Smooth muscle cell of the brain vasculature (primary cell): Measurements from ENCODE around the gene NUDT3.
A peak's percentile ranks its signal among the peaks of the same experiment; 100 is the strongest.
"Not testable (repeated sequence)": the region's sequence is repeated elsewhere in the genome, so short reads cannot be mapped to it uniquely, and the experiment has no call there.

Experiments used
- DNase-seq: peaks from one replicate; pipeline ENCODE4 v3.0.0-alpha.2; 2012; ENCODE audit warnings: low read depth, low spot score

Gene NUDT3

DNA sequence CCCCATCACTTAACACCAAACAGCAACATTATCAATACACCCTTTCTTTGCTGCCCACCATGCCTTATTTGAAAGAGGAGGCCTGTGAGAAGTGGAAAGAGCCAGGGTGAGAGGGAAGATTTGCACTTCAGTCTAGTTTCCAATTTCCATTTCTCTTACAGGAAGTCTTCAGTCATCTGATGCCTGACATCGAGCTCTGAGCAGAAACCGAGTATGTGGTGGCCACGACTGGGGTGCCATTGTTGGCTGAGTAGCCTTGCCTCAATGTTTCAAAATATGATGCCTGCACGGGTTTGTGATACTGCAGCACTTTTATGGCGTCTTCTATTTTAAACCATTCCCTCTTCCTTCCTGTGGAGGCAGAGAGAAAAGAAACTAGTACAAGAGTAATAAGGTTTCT, 103.9 kb downstream of the NUDT3 start:
- no peak for DNase-seq

DNA sequence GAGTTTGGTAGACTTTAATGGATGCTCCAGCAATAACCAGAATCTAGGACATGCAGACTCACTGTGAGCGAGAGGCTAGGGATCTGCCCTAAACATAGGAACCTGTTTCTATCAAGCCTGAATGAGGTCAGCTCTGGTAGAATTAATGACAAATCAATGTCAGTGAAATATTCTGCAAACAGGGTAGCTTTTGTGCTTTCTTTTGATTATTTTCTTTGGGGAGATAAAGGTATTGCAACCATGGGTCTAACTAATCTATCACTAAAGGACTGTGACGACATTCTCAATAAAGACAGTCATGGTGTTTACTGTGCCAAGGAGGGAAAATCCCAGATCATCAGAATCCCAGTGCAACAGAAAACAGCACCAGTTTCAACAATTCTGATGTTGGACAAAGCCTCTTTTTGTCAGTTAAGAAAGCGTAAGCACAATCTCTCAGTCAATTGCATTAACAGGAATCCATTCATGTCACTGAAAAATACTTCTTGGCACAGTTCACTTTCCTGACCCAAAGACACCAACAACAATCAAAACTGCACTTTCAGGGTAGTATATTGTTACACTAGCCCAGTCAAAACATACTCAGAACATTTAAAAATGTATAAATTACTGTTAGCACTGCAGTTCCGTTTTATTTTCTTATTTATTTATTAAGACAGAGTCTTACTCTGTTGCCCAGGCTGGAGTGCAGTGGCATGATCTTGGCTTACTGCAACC, 106.9 kb downstream of the NUDT3 start:
- no peak for DNase-seq

DNA sequence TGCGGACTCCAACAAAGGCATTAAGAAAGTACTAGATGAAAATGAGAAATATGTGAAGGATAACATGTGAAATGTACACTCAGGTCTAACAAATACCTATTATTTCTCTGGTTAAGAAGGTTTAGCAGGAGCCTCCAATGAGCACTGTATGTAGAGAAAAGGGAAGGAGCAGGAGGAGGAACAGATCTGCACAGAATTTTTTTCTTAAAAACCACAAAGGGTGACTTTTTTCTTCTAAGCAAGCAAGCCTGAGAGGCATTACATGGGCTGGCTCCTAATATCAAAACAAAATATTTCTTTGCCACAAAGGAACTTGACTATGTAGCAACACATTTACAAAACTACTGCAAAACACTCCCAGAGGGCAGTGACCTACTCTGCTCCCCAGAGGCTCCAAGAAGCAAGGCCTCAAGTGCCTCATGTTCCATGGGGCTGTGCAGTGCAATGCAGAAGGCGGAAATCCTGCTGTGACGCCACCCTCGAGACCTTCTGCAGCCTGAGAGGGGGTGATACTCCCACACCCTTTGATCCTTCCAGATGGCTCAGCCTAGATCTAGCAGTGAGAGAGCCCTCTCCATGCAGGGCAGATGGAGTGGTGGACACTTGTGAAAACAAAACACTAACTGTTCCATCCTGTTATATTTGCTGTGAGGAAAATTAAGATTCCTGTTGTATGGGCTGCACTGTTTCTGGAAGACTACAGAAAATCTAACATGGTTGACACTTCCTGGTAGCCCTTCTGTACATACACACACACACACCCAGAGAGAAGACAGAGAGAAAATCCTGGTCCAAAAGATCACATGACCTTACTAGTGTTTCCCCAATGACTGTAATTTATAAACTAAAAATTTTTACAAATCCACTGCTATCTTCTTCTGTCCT, 107.7 kb downstream of the NUDT3 start:
- peak; percentile 99 for DNase-seq

DNA sequence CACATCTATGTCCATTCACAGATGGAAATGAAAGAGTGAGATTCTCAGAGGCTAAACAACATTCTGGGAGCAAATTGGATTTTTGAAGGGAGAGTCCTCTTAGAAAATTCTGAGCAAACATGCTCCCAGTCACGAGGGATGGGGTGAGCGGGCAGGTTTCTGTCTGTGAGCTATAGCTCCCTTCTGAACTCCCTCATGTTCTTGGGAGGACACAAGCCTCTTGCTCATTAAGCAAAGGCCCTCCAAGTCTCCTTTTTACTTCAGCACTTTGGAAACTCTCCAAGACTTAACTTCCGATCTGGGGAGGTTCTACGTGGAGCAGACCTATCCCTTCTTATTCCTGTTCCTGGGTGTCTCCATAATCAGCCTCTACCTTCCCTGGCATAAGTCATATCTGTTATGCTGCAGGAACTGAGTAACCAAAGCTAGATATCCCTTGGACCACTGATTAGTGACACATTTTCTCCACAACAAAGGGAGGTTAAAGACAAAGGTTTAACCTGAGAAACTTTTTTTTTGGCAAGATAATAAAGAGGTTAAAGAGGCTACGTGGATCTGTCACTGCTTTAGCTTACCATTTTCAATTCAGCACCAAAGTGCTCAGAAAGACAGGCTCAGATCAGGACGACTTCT, 110.7 kb downstream of the NUDT3 start:
- no peak for DNase-seq

DNA sequence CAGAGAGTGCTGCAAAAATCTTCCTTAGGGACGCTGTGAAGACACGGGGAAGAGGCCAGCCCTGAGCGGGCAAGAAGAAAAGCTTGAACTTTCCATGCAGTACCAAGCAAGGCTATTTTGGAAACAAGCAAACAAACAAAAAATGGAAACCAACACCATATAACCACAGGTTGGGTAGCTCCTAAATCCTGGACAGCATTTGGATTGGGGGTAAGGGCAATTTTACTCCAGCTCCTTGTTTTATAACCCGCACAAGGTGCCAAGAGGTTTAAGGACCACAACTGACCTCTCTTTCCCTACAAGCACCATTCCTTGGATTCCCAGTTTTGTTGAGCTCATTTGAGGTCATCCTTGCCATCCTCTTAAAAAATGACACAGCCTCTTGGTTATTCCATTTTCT, 112.3 kb downstream of the NUDT3 start:
- no peak for DNase-seq

DNA sequence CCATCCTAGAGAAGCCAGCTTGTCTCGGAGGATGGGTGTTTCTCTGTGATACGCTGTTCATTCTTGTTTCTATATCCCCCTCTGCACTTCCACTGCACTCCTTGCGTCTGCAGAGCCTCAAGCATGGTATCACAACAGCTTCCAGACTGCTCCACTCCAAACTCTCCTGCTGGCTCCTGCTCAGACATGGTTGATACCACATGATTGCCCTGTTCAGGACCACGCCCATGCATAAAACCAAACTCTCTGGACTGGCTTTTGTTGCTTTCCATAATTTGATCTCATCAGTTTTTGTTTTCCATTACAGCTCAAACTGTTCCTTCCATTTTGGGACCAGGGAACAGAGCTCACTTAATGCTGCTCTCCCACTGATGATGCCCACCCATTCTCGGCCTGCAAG, 113.6 kb downstream of the NUDT3 start:
- no peak for DNase-seq

DNA sequence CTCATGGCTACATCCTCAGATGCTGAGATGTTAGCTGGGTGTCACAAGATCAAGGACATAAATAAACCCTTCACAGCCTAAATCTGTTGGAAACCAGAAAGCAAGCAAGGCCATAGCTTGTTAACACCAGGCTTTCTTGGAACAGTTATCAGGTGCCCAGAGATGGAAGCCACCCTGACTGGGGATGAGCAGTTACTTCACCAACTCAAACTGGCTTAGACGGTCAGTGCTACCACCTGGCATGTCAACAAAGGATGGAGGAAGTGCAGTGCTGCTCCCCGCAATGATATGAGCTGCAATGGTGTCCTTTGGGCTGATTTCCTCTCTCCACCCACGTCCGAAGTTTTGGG, 114.7 kb downstream of the NUDT3 start:
- DNase-seq: no peak

DNA sequence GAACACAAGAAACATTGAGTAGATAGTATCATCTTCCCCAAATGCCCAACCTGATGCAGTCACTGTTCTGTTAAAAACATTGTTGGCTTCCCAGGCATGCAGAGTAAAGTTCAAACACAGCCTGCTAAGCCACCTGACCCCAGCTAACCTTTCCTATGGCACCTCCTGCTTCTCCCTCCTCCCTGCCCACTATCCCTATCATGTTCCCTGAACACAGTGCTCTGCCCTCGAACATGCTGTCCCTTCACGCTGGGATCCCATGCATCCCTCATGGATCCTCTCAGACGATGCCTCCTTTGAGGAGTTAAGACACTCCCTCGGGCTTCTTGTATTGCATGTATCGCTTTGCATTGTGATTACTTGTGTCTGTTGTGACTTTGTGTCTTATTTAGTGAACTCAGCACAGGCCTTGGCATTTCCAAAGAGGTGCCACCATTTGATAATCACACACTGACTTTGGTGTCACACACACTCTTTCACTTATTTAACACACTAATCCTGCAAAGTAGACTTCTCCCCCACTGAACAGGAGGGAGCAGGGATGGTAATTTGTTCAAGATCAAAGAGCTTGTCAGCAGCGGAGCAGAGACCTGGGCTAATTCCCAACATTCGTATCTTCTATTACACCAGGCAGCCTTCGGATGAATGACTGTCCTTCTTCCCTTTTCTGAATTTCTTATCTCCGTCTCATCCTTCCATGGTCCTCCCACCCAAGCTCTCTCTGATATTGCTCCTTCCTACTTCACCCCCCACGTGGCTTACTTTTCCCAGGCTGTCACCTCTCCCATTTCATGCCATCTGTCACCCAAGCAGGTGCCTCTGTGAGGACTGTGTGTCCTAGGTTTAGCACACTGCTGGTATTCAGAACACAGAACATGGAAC, 115.3 kb downstream of the NUDT3 start:
- no peak for DNase-seq

DNA sequence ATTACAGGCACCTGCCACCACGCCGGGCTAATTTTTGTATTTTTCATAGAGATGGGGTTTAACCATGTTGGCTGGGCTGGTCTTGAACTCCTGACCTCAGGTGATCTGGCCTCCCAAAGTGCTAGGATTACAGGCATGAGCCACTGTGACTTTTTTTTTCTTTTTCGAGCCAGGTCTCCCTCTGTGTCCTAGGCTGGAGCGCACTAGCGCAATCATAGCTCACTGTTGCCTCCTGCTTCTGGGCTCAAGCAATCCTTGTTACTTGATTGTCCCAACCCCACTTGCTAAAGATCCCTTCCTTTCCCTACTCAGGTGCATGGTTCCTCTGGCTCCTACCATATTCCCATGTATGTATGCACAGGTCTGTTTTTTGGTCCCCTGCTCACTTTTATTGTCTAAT, 116.3 kb downstream of the NUDT3 start:
- DNase-seq: no peak

DNA sequence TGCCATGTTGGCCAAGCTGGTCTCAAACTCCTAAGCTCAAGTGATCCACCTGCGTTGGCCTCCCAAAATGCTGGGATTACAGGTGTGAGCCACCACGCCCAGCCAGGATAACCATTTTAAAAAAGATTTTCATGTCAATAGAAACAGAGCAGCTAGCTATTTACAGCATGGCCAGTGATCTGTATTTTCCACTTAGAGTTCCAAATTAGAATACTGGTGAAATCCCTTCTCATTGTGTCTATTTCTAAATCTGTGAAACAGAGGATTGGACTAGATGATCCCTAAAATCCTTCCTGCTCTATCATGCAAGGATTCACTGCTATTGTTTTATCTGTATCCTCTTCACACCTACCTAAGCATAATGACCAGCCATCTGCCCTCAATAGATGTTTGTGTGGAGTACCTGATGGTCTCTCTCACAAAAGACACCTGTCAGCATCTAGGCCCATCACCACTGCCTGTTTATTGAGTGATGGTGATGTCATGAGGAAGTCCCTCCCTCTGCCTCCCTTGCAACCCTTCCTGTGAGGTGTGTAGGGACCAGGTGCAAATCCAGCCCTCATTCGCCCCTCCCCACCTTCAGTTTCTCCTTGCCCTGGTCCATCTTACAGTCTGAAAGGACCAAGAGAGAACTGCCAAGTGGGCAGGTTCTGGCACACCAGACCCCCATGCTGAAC, 117.2 kb downstream of the NUDT3 start:
- no peak for DNase-seq

DNA sequence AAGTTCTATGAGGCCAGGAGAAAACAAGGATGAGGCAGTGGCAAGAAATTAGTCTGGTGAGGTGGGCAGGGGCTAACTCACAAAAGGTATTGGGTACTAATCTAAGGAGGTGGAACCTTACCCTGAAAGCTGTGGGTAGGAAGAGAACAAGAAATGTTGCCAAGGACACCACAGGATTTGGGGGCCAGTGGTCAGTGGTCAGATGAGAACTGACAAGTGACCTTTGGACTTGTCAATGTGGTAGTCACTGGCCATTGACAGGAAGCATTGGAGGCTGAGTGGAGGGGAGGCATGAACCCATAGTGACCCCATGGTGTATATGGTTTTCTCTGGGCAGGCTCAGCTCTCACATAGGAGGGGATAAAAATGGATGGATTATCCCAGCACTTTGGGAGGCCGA, 118.3 kb downstream of the NUDT3 start:
- no peak for DNase-seq

DNA sequence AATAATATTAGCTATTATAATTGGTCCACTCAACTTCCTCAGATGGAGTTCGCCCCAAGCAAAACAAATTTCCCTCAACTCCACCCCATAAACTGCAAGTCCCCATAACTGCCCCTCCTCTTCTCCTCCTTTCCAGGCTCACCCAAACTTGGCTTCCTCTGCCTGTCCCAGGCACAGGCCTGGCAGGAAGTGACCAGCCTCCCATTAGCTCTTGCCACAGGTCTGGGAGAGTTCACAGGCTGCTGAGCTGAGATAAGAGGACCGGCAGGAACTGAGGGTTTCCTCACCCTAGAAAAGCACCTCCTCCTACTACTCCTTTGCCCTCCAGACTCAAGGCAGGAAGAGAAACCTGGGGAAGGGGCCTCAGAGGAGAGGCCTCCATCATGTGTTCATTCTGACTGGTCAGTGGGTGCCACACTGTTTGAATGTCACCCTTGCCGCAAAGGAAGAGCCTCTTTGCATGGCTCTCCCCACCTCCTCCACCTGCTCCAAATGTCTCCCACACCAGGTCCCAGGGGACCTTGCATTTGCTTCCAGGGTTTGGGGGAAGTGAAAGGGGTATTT, 119.1 kb downstream of the NUDT3 start:
- no peak for DNase-seq

DNA sequence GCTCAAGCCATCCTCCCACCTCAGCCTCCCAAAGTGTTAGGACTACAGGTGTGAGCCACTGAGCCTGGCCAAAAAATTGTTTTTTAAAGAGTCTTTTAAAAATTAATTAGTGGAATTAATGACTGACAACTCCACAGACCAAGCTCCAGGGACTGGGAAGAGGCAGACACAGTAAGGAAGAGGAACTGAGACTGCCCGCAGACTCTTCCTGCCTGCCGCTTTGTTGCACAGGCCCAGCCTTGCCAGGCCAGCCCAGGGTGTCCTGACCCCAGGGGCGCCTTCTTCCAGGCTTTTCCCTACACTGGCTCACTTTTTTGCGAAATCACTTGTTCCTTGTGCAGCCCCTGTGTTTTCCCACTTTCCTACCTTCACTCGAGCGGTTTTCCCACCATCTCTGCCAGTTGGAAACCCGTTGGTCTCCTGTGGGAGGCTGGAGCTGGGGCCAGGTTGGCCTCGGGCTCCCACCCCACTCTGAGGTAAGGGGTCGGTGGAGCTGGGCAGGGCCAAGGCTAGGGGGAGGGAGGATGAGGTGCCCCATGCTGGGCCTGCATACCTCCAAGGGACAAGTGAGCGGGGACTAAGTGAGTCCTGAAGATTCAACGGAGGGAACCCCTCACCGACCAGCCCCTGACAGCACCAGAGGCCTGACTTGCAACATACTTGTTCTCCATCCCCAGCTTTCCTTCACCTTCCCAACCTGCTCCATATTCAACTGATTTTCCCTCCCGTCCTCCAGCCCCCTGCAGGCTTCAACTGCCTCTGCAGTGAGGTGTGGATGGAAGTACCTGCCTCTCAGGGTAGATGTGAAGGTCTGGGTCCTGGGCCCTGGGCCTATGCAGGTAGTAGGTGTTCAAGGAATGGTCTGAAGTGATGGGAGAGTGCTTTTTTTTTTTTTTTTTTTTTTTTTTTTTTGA, 120.2 kb downstream of the NUDT3 start:
- DNase-seq: no peak

DNA sequence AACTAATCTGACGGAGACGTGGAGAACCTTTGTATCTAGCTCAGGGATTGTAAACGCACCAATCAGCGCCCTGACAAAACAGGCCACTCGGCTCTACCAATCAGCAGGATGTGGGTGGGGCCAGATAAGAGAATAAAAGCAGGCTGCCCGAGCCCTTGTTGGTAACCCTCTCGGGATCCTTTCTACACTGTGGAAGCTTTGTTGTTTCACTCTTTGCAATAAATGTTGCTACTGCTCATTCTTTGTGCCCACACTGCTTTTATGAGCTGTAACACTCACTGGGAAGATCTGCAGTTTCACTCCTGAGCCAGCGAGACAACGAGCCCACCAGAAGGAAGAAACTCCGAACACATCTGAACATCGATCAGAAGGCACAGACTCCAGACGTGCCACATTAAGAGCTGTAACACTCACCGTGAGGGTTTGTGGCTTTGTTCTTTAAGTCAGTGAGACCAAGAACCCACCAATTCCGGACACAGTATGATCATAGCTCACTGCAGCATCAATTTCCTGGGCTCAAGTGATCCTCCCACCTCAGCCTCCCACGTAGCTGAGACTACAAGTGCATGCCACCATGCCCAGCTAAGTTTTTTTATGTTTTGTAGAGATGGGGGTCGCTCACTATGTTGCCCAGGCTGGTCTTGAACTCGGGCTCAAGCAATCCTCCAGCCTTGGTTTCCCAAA, 122.7 kb downstream of the NUDT3 start:
- not testable (repeated sequence) for DNase-seq

DNA sequence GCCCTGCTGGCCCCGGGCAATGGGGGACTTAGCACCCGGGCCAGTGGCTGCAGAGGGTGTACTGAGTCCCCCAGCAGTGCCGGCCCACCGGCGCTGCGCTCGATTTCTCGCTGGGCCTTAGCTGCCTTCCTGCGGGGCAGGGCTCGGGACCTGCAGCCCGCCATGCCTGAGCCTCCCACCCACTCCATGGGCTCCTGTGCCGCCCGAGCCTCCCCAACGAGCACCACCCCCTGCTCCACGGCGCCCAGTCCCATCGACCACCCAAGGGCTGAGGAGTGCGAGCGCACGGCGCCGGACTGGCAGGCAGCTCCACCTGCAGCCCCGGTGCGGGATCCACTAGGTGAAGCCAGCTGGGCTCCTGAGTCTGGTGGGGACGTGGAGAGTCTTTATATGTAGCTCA, 123.3 kb downstream of the NUDT3 start:
- not testable (repeated sequence) for DNase-seq

DNA sequence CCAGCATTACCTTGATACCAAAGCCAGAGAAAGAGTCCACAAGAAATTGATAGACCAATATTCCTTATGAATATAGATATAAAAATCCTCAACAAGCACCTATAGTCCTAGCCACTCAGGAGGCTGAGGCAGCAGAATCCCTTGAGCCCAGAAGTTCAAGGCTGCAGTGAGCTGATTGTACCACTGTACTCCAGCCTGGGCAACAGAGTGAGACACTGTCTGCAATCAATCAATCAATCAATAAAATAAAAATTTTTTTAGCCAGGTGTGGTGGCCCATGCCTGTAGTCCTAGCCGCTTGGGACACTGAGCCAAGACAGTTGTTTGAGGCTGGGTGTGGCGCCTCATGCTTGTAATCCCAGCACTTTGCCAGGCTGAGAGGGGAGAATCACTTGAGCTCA, 124.7 kb downstream of the NUDT3 start:
- no peak for DNase-seq

DNA sequence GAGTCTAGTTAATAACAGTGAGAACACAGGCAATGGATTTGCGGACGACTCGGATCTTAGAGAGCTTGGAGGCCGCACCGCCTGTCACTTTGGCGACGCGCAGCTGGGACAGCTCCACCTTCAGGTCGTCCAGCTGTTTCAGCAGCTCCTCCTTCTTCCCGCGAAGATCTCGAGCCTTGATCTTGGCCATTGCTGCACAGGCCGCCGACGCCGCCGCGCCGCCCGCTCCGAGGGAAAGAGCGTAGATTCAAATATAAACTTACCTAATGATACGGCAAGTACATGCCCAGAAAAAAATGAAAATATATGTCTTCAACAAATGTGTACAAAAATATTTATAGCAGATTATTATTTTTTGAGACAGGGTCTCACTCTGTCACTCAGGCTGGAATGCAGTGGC, 129.0 kb downstream of the NUDT3 start:
- DNase-seq: not testable (repeated sequence)

DNA sequence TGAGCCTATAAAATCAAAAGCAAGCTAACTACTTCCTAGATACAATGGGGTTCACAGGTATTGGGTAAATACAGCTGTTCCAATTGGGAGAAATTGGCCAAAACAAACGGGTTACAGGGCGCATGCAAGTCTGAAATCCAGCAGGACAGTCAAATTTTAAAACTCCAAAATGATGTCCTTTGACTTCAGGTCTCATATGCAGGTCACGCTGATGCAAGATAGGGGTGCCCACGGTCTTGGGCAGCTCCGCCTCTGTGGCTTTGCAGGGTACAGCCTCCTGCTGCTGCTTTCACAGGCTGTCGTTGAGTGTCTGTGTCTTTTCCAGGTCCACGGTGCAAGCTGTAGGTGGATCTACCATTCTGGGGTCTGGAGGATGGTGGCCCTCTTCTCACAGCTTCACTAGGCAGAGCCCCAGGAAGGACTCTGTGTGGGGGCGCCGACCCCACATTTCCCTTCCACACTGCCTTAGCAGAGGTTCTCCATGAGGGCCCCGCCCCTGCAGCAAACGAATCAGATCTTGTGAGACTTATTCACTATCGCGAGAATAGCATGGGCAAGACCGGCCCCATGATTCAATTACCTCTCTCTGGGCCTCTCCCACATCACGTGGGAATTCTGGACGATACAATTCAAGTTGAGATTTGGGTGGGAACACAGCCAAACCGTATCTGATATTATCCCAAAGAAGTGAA, 131.7 kb downstream of the NUDT3 start:
- DNase-seq: no peak
